ENCODE results near the gene LUM.

Gene LUM

GRCh38 chr12:91053951-91054715, 57.2 kb downstream of the LUM start:
- ChIA-PET POLR2A (ENCODE audit: low non-redundant PET) (no interaction called here), CTCF (no interaction called here)
- H3K27ac ChIP-seq = no peak overlapping the region
- TF ChIP-seq CTCF (conservative IDR thresholded peaks at IDR 0.05; ENCODE audit: low read depth) = no peak
- no peak for DNase-seq (ENCODE audit: low spot score)

Data from RWPE1 (cell line).